ENCODE measurements around the gene REV3L. TPM values are rescaled to one million over a fixed set of nuclear protein-coding genes. Genes with fewer than 3 reads are reported as not detected.

REV3L gene
- total RNA-seq, 2 experiments from 2014 or later, result 18.8 to 20.9 TPM

- POLR2A ChIA-PET, result interaction anchor here (0.8 kb wide), 2 partner anchors 10 to 172 kb away, joined by 3 read pairs; partner anchors contain the start of gene REV3L
- CTCF ChIA-PET, result no interaction called here
These were observed 10.0 kb downstream of the REV3L start for GRCh38 chr6:111472933-111473435.

DNA sequence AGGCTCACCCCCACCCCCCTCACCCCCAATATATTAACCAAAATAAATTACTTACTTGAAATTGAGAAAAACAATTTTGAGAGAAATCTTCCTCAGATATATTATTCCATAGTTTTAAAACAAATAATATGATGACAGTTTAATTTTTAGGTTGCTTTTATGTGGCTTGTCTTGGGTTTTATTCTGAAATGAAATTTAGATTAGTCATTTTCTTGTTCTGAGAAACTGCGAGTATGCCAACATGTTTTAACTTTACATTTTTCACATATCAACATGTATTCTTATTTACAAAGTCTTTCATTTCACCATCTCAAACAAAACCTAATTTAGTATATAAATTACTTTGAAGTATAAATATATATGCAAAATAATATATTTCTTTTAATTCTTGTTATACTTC, 11.1 kb downstream of the REV3L start:
- POLR2A ChIA-PET, result no interaction called here
- CTCF ChIA-PET, result no interaction called here

DNA sequence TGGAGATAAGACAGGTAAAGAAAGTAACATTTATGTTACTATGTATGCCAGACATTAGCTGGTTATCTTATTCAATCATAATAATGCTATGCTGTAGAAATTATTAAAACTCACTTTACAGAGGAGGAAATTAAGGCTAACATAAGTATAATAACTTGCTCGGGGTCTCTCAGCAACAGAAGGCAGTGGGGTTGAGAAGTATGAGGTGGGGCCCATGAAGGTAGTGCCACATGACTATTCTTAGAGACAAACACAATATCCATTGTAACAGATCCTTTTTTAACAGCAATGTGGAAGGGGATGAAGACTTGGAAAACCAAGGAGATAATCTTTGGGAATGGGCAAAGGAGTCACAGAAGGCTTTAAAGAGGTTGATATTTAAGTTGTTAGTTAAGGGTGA, 11.5 kb downstream of the REV3L start:
- POLR2A ChIA-PET, result no interaction called here
- CTCF ChIA-PET, result no interaction called here

- ChIA-PET CTCF (no interaction called here), POLR2A (no interaction called here)
These were observed 12.0 kb downstream of the REV3L start for GRCh38 chr6:111470991-111471390.

- ChIA-PET POLR2A (no interaction called here), CTCF (interaction anchor here (0.5 kb wide), 1 partner anchor 13 kb away, joined by 3 read pairs; the partner anchor contains the start of gene REV3L)
These were observed 13.5 kb downstream of the REV3L start for GRCh38 chr6:111469543-111469942.

DNA sequence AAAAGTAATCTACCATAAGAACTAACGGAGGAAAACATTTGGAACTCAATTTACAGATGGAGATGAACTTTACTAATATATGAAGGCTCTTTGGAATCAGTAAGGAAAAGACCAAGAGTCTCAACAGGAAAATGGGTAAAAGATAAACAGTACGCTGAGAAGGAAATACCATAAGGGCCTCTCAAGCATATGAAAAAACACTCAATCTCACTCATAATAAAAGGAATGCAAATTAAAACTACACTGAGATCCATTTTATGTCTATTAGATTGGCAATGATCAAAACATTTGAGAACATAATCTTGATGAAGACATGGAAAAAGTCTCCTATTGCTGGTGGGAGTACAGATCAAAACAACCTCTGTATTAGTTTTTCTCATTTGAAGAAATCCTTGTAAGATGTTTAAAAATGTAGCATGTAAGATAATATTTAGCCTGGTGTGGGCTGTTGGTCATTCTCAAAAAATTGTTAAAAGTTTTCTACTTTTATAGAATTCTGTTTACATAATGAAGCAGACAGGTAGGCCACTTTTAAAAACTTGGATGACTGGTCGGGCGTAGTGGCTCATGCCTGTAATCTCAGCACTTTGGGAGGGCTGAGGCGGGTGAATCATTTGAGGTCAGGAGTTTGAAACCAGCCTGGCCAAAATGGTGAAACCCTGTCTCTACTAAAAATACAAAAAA, 14.5 kb downstream of the REV3L start:
- ChIA-PET POLR2A (no interaction called here), CTCF (no interaction called here)

DNA sequence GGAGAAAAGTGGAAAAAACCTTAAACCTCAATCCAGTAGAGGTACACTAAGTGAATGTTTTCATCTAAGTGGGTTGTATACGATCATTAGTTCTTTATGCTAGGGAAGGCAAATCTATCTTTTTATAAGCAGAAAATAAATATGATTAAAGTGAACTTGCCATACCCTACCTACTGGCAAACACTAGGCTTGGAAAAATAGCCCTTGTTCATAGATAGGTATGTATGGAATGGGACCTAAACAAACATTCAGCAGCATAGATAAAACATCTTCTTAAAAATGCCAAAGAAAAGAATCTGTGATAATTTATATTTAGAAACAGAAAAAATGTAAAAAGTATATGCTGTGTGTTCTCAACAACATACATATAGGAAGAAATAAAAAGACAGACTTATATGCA, 18.8 kb downstream of the REV3L start:
- CTCF ChIA-PET, result no interaction called here
- POLR2A ChIA-PET, result no interaction called here

- ChIA-PET CTCF (no interaction called here), POLR2A (no interaction called here)
These were observed 20.1 kb downstream of the REV3L start for GRCh38 chr6:111462770-111463391.

GRCh38 chr6:111461860-111462259, 21.2 kb downstream of the REV3L start:
- ChIA-PET POLR2A (no interaction called here), CTCF (no interaction called here)

DNA sequence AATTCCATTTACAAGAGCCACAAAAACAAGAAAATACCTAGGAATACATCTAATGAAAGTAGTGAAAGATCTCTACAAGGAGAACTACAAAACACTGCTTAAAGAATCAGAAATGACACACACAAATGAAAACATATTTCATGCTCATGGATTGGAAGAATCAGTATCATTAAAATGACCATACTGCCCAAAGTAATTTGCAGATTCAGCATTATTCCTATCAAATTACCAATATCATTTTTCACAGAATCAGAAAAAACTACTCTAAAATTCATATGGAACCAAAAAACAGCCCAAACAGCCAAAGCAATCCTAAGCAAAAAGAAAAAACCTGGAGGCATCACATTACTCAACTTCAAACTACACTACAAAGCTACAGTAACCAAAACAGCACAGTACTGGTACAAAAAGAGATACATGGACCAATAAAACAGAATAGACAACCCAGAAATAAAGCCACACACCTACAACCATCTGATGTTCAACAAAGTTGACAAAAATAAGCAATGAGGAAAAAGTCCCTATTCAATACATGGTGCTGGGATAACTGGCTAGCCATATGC, 24.3 kb downstream of the REV3L start:
- ChIA-PET CTCF (no interaction called here), POLR2A (no interaction called here)

GRCh38 chr6:111456208-111456607, 26.8 kb downstream of the REV3L start:
- ChIA-PET CTCF (no interaction called here), POLR2A (no interaction called here)

DNA sequence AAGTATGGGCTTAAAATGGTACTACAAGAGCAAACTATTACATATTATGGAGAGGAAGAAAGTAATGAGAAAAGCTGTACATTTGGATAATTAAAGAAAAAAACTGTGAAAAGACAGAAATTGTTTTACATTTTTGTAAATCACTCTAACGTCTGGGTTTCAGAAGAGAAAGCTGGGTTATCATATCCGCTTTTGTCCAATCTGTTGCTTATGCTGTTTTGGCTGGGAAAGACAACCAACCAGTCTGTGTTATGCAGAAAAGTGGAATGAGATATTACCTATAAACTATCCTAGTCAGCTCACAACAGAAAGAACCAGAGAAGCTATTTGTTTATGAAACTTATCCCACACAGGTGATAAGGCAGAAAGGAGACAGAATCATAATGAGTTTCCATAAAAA, 32.4 kb downstream of the REV3L start:
- CTCF ChIA-PET, result no interaction called here
- POLR2A ChIA-PET, result no interaction called here

- POLR2A ChIA-PET, result no interaction called here
- CTCF ChIA-PET, result interaction anchor here (0.6 kb wide), 1 partner anchor 175 kb away, joined by 3 read pairs; no protein-coding TSS in a partner anchor
These were observed 32.9 kb downstream of the REV3L start for GRCh38 chr6:111450087-111450486.

DNA sequence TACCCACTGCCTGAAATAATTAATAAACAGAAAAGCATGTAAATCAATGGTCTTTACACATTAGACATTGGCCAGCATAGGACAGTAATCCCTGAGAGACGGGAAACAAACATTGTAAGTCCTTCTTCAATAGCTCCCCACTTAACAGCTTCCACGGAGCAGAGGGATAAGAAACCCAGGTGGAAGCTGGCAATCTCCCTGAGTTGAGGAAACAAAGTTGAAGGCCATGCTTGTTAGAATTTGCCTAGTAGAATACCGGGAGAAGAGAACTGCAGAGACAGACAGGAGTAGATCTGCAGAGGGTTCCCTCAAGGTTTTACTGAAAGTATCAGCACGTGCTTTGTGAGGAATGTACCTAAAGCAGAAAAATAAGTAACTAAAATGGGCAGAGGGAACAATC, 33.9 kb downstream of the REV3L start:
- ChIA-PET POLR2A (interaction anchor here (0.7 kb wide), 1 partner anchor 349 kb away, joined by 4 read pairs; no protein-coding TSS in a partner anchor), CTCF (no interaction called here)

DNA sequence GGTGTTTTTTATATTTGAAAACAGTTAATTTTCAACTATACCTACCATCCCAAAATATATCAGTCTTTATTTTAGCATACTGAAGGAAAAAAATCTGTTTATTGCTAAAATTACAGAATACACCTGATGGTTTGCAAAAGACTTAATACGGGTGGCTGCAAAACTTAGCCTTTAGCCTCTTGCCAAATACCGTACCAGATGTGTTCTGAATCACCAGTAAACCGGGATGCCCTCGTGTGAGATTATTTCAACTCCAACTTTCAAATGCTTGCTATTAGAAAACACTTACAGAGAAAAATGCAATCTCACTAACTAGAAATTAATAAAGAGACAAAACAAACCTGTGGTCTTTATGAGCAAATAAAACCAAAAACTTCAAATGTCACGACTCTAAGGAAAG, 36.0 kb downstream of the REV3L start:
- POLR2A ChIA-PET, result no interaction called here
- CTCF ChIA-PET, result no interaction called here

DNA sequence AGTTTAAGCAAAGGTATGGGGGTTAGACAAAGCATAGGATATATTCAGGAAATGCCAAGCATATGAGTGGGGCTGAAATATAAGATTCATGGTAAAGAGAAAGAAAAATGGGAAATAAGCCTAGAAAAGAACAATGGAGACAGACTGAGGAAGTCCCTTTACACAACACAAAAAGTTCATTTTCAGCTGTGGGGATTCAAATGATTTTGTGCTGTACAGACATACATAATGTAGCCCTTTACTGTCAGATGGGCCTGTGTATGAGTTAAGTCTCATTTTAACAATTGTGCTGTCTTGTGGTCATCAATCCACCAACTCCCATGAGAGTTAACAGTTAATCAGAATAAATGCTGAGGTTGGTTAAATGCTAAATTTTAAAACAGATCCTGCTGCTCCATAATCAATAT, 37.2 kb downstream of the REV3L start:
- ChIA-PET POLR2A (no interaction called here), CTCF (no interaction called here)

GRCh38 chr6:111444794-111445193, 38.2 kb downstream of the REV3L start:
- POLR2A ChIA-PET, result no interaction called here

DNA sequence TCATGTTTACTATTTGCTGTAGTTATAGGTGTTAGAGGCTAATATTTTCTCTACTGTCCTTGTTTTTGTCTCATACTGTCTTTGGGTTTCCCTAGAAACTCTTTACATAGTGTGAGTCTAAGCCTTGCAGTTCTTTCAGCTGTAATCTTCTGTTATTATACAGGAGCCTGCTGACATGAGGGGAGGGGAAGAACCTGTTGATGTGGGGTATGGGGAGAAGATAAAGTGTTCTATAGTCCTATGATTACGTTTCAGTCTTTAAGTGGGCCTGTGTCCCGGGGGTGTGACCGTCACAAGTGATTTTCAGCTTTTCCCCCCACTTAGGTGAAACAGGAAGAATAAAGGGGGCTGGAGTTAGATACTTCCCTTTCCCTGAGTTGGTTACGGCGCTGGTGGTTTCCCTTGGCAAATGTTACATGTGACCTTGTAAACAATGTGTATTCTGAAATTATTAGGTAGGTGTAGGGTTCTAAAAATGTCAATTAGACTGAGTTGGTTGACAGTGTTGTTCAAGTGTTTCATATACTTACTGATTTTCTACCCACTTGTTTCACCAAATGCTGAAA, 41.3 kb downstream of the REV3L start:
- POLR2A ChIA-PET, result no interaction called here
- CTCF ChIA-PET, result no interaction called here

More at GRCh38 chr6:111444794-111445193, 38.2 kb downstream of the REV3L start:
- CTCF ChIA-PET, result no interaction called here

DNA sequence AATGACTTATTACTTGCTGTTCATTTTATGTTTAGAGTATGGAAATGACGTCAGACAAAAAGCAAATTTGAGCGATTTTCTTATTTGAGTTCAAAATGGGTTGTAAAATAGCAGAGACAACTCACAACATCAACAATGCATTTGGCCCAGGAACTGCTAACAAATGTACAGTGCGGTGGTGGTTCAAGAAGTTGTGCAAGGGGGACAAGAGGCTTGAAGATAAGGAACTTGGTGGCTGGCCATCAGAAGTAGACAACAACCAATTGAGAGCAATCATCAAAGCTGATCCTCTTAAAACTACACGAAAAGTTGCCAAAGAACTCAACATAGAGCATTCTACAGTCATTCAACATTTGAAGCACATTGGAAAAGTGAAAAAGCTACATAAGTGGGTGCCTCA, 43.8 kb downstream of the REV3L start:
- ChIA-PET CTCF (no interaction called here), POLR2A (no interaction called here)

- ChIA-PET POLR2A (no interaction called here), CTCF (no interaction called here)
These were observed 45.4 kb downstream of the REV3L start for GRCh38 chr6:111437573-111437972.

- CTCF ChIA-PET, result no interaction called here
These were observed 50.5 kb downstream of the REV3L start for GRCh38 chr6:111432511-111432910.

More at GRCh38 chr6:111432511-111432910, 50.5 kb downstream of the REV3L start:
- POLR2A ChIA-PET, result no interaction called here

All from activated CD8-positive, alpha-beta memory T cell treated with anti-CD3 and anti-CD28 coated beads for 36 hours (primary cell).